ENCODE data around the gene TENM3. TPM values are rescaled to one million over a fixed set of nuclear protein-coding genes. Genes with fewer than 3 reads are reported as not detected.

Gene TENM3
- total and polyA plus RNA-seq, 2 donors (not counting 3 experiments of a cell fraction or from before 2014, with no cell fraction given), result 3.2 to 6.2 TPM

- POLR2A ChIA-PET, result no interaction called here
- dilution Hi-C loops (cut with MboI; ENCODE audit: extremely low pct_ligation_motif_present, low sequenced_read_pairs), result no loop called here
- Histone ChIP-seq H4K20me1 (replicated peaks; ENCODE audit: control insufficient read depth, extremely low read depth, insufficient read depth, low read length) (no peaks in the 10 kb centered on the region), H3K4me1 (ENCODE audit: control insufficient read depth, extremely low read depth, insufficient read depth, low read length) (no peaks in the 10 kb centered on the region), H3K9me3 (replicated peaks; ENCODE audit: control insufficient read depth, insufficient read depth, low read length) (no peaks in the 10 kb centered on the region), H3K4me2 (ENCODE audit: insufficient read depth, low read length) (no peak overlapping the region), H2AFZ (ENCODE audit: low read depth, low read length) (no peak overlapping the region), H3K27ac (ENCODE audit: insufficient read depth, low read depth, low read length) (no peak overlapping the region), H3K36me3 (ENCODE audit: control insufficient read depth in 2 of 2, extremely low read depth in 1 of 2, insufficient read depth in 2 of 2, low read length in 2 of 2) (no peaks in the 10 kb centered on the region), H3K79me2 (ENCODE audit: control insufficient read depth, insufficient read depth, low read length) (no peaks in the 10 kb centered on the region), H3K27me3 (ENCODE audit: control insufficient read depth in 2 of 2, insufficient read depth in 2 of 2, low read length in 2 of 2) (no peaks in the 10 kb centered on the region), H3K9me1 (replicated peaks; ENCODE audit: control insufficient read depth, extremely low read depth, insufficient read depth, low read length) (no peaks in the 10 kb centered on the region), H3K4me3 (replicated peaks in 1 of 3; ENCODE audit: insufficient read depth in 1 of 3, low read depth in 1 of 3, low read length in 3 of 3) (no peak overlapping the region), H3K9ac (replicated peaks; ENCODE audit: extremely low read depth, insufficient read depth, low read length) (no peak overlapping the region)
- intact Hi-C loops (cut with micrococcal nuclease), result no loop called here
- DNase-seq (ENCODE audit: low read depth, low spot score) (no peak), FAIRE-seq (no peak)
- no TSS peak for BruUV-seq (replicated peaks)
- TF ChIP-seq JUN (IDR thresholded peaks at IDR 0.05; ENCODE audit: borderline replicate concordance, insufficient read depth, insufficient read length, low read depth) (no peak), GATA2 (IDR thresholded peaks at IDR 0.05; ENCODE audit: insufficient read depth, insufficient read length, low read depth, low read length) (no peak), FOS (IDR thresholded peaks at IDR 0.05; ENCODE audit: borderline replicate concordance, insufficient read depth, low read length) (no peak), MAX (IDR thresholded peaks at IDR 0.05; ENCODE audit: insufficient read depth, insufficient read length) (no peak), EZH2 (IDR thresholded peaks at IDR 0.05; ENCODE audit: borderline replicate concordance, low read depth, low read length, severe bottlenecking) (no peak), POLR2AphosphoS5 (IDR thresholded peaks at IDR 0.05; ENCODE audit: insufficient read depth, low read depth, low read length) (no peak), MYC (IDR thresholded peaks at IDR 0.05; ENCODE audit: low read depth, low read length) (no peak), POLR2A (IDR thresholded peaks at IDR 0.05; ENCODE audit: low read depth, low read length) (no peak), CTCF (IDR thresholded peaks at IDR 0.05; ENCODE audit: extremely low read depth in 1 of 2, insufficient read depth in 1 of 2, low read depth in 1 of 2, low read length in 2 of 2) (no peak)
- CTCF ChIA-PET, result no interaction called here
These were observed 42.8 kb downstream of the TENM3 start for GRCh38 chr4:182286035-182286434.
